Measurements from ENCODE around the gene TRIM33. TPM values are rescaled to one million over a fixed set of nuclear protein-coding genes. Genes with fewer than 3 reads are reported as not detected.
"Not testable (repeated sequence)": the region's sequence is repeated elsewhere in the genome, so short reads cannot be mapped to it uniquely, and the experiment has no call there.

Gene TRIM33
- total RNA-seq, 4 donors from 2014 or later = 35.0 to 100 (median 47.7) TPM

DNA sequence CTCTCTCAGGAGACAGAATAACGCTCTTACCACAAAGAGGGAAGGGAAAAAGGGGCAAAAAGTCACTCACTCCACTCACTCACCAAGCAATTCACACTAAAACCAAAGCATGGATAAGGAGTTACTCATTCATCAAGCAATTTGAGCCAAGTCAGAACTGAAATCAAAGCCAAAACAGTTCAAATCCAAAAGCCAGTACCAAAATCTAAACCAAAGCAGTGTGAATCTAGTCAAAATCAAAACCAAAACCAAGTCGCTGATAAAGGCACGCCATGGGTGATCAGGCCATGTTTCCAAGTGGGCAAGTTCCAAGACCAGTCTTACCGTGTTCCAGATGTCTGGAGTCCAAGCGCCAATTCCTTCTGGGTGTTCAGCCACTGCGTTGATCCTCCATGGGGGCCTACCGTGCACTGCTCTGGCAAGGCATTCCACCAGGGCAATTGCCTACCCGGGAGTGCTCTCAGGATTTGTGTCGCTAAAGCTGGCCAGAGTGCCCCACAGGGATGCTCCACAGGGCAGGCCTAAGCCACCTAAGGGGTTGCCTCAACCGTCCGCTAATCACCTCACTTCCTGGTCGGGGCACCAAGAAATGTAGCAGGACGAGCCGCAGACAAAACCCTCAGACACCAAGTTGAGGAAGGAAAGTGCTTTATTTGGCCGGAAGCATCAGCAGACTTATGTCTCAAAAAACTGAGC lies 142.3 kb downstream of the TRIM33 start:
- no peaks in the 10 kb centered on the region for H3K4me1 ChIP-seq
- H3K4me3 ChIP-seq = no peak overlapping the region
- 92% methylated on average over 15 of the region's 15 CpGs for WGBS
- DNase-seq (ENCODE audit: low spot score in 2 of 2) = no peak
- peaks cover 4% of the 10 kb centered on the region for H3K9me3 ChIP-seq
- no peaks in the 10 kb centered on the region for H3K36me3 ChIP-seq
- no peaks in the 10 kb centered on the region for H3K27me3 ChIP-seq
- H3K27ac ChIP-seq = no peak overlapping the region
- TF ChIP-seq, protein P1, sequence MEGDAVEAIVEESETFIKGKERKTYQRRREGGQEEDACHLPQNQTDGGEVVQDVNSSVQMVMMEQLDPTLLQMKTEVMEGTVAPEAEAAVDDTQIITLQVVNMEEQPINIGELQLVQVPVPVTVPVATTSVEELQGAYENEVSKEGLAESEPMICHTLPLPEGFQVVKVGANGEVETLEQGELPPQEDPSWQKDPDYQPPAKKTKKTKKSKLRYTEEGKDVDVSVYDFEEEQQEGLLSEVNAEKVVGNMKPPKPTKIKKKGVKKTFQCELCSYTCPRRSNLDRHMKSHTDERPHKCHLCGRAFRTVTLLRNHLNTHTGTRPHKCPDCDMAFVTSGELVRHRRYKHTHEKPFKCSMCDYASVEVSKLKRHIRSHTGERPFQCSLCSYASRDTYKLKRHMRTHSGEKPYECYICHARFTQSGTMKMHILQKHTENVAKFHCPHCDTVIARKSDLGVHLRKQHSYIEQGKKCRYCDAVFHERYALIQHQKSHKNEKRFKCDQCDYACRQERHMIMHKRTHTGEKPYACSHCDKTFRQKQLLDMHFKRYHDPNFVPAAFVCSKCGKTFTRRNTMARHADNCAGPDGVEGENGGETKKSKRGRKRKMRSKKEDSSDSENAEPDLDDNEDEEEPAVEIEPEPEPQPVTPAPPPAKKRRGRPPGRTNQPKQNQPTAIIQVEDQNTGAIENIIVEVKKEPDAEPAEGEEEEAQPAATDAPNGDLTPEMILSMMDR (IDR thresholded peaks at IDR 0.05) = no peak

DNA sequence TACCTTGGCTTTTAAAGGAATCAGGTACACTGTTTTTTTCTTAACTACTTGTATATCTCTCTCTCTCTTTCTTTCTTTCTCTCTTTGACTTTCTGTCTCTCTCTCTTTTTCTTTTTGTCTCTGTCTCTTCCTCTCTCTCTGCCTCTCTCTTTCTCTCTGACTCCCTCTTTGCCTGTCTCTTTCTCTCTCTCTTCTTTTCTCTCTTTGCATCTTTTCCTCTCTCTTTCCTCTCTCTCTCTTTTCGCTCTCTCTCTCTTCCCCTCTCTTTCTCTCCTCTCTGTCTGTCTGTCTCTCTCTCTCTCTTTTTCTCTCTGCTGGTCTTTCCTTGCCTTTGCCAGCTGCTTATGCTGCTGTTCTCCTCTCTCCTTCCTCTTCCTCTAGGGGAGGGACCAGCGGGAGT lies 143.2 kb downstream of the TRIM33 start:
- no peaks in the 10 kb centered on the region for H3K4me1 ChIP-seq
- no peaks in the 10 kb centered on the region for H3K9me3 ChIP-seq
- no peak overlapping the region for H3K27ac ChIP-seq
- no peak overlapping the region for H3K4me3 ChIP-seq
- TF ChIP-seq, protein P1 (IDR thresholded peaks at IDR 0.05) = no peak
- TF ChIP-seq POLR2A (IDR thresholded peaks at IDR 0.05) (no peak), EP300 (IDR thresholded peaks at IDR 0.05) (no peak), POLR2AphosphoS5 (IDR thresholded peaks at IDR 0.05) (no peak)
- DNase-seq (ENCODE audit: low spot score in 2 of 2) = no peak
- no peaks in the 10 kb centered on the region for H3K36me3 ChIP-seq
- WGBS = 74% methylated on average over 2 of the region's 2 CpGs
- H3K27me3 ChIP-seq = no peaks in the 10 kb centered on the region

DNA sequence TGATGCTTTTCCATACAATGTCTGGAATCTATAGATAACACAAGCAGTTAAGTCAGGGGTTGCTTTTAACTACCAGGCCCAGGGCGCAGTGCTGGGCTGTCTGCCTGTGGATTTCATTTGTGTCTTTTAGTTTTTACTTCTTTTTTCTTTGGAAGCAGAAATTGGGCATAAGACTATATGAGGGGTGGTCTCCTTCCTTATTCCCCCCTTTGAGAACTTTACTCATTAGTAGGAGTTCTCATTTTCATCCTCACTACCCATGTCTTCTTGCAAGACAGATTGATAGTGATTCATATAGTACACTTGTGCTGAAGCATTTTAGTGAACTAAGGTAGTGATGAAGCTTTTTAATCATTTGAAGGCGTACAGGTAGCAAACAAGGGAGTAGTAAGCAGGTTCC lies 147.8 kb downstream of the TRIM33 start:
- DNase-seq (ENCODE audit: low spot score in 2 of 2); H3K27ac ChIP-seq; H3K27me3 ChIP-seq; H3K4me3 ChIP-seq; H3K9me3 ChIP-seq; H3K4me1 ChIP-seq; H3K36me3 ChIP-seq: not testable (repeated sequence)
- 79% methylated on average over 2 of the region's 2 CpGs for WGBS

DNA sequence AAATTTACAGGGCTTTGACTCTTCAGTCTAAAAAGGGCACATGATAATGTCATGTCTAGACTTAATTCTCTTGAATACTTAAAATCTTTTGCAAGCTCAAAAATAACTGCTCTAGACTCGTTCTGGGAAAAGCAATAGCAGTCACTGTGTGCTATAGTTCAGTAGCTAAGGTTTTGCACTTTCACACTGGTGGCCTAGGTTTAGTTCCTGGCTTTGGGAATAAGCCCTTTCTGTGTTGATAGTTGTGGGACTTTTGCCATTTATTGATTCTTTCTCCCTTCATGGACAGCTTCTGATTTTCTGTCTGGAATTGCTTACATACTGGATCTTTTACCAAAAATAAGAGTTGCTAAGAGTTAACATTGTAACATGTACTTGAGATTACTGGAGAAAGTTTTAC lies 151.2 kb downstream of the TRIM33 start:
- Histone ChIP-seq H3K9me3 (peaks cover 7% of the 10 kb centered on the region), H3K4me1 (no peaks in the 10 kb centered on the region), H3K27me3 (no peaks in the 10 kb centered on the region), H3K36me3 (no peaks in the 10 kb centered on the region), H3K4me3 (no peak overlapping the region), H3K27ac (no peak overlapping the region)
- no peak for DNase-seq (ENCODE audit: low spot score in 2 of 2)
- TF ChIP-seq, protein P1 (IDR thresholded peaks at IDR 0.05) = no peak
- WGBS = 56% methylated on average over 1 of the region's 1 CpG

DNA sequence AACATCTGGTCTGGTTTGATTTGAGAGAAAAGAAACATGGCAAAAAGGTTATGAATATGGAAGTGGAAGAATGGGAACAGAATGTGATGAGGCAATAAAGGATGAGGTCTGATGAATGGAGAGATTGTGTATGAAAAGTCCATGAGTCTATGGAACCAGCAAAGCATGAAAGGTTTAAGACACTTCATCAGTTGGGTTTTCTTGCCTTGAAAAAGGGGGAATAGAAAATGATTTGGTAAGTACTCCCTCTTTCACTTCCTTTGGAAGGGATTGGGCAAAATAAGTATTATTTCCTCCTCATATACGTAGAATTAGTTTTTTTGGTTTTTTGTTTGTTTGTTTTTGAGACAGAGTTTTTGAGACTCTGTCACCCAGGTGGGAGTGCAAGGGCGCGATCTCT lies 155.8 kb downstream of the TRIM33 start:
- no peaks in the 10 kb centered on the region for H3K36me3 ChIP-seq
- no peaks in the 10 kb centered on the region for H3K27me3 ChIP-seq
- H3K4me1 ChIP-seq = peaks cover 11% of the 10 kb centered on the region
- 95% methylated on average over 3 of the region's 3 CpGs for WGBS
- no peak for TF ChIP-seq POLR2A (IDR thresholded peaks at IDR 0.05)
- no peak for TF ChIP-seq EP300 (IDR thresholded peaks at IDR 0.05)
- no peak for TF ChIP-seq POLR2AphosphoS5 (IDR thresholded peaks at IDR 0.05)
- TF ChIP-seq, protein P1 (IDR thresholded peaks at IDR 0.05) = no peak
- H3K9me3 ChIP-seq = no peaks in the 10 kb centered on the region
- no peak overlapping the region for H3K27ac ChIP-seq
- no peak overlapping the region for H3K4me3 ChIP-seq
- no peak for DNase-seq (ENCODE audit: low spot score in 2 of 2)

DNA sequence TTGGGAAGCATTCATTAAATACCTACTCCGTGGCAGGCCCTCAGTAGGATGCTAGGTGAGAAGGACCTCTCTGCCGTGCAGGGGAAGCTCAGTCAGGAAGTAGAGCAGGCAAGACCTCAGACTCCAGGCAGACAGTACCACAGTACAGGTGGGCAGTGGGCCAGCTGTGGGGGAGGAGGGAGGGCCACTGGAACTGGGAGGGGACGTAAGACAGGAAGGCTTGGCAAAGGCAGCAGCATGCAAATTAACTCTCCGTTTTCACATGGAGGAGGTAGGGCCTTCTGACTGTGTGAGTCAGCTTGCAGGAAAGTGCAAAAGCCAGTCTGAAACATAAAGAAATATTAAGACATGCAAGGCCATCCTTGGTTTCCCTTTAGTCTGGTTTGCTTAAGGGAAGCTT lies 157.7 kb downstream of the TRIM33 start:
- H3K4me1 ChIP-seq = peaks cover 11% of the 10 kb centered on the region
- peak in 1 of 2 donors; percentile 76 for DNase-seq (ENCODE audit: low spot score in 2 of 2)
- H3K9me3 ChIP-seq = no peaks in the 10 kb centered on the region
- TF ChIP-seq EP300 (IDR thresholded peaks at IDR 0.05) = no peak
- no peak for TF ChIP-seq POLR2A (IDR thresholded peaks at IDR 0.05)
- TF ChIP-seq POLR2AphosphoS5 (IDR thresholded peaks at IDR 0.05) = no peak
- TF ChIP-seq, protein P1 (IDR thresholded peaks at IDR 0.05) = no peak
- H3K27ac ChIP-seq = no peak overlapping the region
- H3K4me3 ChIP-seq = no peak overlapping the region
- H3K27me3 ChIP-seq = no peaks in the 10 kb centered on the region
- H3K36me3 ChIP-seq = no peaks in the 10 kb centered on the region
- 15% methylated on average over 4 of the region's 4 CpGs for WGBS

All from suprapubic skin (tissue), 4 donors.